Stimulated activated CD8-positive, alpha-beta memory T cell treated with anti-CD3 and anti-CD28 coated beads, Interleukin-15, amount 100 ng/mL, for 24 hours (primary cell): ENCODE results near the gene ERG.

Experiments
- DNase-seq: peaks from one replicate; pipeline ENCODE4 v3.0.0-alpha.2; 2020; ENCODE audit warnings: low read depth

The ERG gene

DNA sequence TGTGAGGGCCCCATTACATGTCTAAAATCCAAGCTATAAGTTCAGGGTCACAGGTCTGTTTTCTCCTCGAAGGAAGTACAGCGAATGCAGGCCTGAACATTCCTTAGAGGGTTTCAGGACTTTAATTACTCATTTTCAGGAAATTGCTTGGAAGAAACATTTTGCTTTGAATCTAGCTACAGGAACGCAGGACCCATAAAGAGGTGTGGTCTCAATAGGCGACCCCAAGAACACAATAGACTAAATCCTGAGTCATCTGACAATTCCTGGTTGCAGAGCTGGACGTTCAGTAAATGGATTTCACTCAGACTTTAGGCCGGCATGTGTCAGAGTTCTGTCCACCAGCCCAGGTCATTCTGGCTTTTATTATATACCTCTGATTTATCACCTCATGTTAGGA, 1.0 kb upstream of the ERG start:
- no peak for DNase-seq

DNA sequence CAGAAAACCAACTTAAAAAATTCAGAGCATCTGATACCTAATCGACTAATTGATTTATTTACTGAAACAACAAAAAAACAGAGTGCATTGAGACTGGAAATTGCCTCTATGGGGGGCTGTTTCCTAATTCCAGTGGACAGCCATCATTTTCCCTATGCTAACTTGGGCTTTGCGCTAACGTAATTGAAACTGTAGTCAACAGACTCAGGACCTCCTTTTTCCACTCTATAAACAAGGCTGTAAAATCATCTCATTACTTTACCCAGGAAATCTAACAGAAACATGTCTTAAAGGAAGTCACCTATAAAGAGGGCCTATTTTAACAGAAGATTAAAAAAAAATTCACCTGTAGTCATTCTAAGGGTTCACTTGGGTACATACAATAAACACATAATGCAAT, 2.1 kb downstream of the ERG start:
- no peak for DNase-seq

DNA sequence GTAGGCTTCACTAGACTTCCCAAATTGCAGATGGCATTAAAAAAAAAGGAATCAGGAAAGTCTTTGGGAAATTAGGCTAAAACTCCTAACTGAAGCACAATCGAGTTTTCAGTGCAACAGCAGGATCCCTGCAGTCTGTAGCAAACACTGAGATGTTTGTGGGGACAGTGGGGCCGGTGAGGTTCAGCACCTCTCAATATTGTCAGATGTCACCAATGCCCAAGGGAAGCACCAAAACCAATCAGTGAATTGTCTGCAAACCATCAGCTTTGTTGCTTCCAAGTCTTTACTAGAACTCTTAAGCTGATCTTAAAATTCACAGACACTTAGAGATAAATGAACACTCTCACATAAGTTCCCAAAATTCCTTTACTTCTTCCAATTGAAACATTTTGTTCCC, 2.6 kb downstream of the ERG start:
- DNase-seq: no peak

DNA sequence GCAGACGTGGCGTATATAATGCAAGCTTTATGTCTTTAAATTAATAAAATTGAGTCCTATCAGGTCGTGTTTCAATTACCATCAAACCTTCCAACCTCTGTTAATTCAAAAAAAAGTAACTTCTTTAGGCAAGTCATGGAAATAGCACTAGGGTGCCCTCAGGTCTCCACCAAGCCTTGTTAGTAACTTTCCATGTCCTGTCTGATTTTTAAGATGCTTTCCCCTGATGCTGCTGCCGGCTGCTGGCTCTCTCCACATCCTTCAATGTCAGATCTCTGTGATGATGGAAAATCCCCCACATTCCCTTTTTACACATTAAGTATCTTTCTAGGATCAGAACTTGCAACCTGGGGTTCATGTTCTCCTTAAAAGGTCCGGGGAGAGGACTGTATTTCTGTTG, 3.0 kb downstream of the ERG start:
- DNase-seq: no peak

DNA sequence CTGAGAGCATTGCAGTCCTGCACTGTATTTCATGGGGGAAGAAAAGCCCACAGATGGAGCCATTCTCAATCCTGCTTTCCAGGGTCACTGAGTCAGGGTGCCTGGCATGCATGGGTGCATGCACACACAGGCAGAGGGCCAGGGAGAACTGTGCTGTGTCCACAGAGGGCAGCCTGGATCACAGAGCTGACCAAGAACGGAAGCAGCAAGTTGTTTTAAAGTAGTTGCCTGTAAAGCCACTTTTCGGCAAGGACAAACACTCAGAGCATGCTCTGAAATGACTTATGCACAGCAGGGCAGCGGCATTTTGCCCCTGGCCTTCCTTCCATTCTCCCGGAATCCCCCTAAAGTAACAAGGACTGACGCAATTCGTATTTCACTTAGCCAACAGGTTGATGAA, 3.6 kb downstream of the ERG start:
- DNase-seq: no peak

DNA sequence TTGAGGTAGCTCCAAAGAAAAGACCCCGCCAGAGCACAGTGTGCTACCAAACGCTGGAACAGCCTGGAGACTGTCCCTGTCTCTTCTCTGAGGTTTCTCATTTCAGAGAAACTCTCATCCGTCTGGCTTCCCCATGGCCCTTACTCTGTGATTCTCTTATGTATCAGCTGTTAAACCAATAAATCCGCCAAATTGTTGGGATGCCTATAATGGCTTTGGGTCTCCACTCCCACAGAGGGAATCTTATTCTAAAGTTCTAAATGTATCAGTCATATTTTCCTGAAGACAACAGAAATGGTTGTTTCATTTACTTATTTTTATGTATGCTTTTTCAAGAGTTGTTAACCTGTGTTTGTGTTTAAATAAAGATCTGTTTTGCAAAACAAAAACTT, 4.0 kb downstream of the ERG start:
- no peak for DNase-seq

DNA sequence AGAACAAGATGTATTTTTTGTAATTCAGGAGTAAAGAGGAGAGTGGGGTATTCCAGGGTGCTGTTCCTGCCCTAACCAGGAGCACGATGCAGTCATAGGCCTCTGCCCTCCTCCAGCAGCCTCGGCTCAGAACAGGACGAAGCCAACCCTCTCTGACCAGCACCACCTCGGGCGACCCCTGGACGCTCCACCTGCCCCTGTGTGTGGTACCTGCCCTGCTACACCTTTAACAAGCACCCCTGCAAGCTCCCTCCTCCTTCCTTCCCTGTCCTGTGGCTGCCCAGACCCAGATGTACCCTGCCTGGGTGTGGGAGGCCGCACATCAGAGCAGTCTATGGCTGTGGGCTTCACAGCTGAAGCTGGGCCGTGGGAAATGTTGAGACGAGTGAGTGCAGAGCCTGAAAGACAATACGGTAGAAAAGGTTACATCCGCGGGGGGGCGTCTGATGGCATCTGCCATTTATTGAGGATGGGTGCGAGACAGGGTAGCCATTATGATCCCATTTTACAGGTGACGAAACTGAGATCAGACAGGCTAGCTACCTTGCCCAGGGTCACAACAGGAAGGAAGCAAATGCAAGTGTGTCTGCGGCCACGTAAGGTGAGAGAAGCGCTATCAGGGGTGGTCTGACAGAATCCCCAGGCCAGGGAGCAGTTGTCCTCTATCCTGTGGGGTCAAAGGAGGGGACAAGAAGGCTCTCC, 4.6 kb downstream of the ERG start:
- DNase-seq: no peak

DNA sequence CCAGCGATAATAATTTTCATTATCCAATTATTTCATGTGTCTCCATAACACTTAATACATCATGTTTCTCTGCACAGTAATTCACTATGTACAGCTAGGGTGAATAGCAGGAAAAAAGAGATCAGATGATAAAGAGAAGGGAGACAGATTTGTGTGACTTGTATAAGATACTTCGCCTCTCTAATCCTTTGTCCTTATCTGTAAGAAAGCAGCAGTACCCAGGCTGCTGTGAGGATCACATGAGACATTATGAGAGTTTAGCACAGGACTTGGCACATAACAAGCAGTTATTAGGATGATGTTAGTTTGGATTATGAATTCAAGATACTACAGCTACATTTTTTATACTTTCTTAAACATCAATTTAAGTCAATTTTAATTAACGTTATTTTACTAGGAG, 6.3 kb downstream of the ERG start:
- no peak for DNase-seq

DNA sequence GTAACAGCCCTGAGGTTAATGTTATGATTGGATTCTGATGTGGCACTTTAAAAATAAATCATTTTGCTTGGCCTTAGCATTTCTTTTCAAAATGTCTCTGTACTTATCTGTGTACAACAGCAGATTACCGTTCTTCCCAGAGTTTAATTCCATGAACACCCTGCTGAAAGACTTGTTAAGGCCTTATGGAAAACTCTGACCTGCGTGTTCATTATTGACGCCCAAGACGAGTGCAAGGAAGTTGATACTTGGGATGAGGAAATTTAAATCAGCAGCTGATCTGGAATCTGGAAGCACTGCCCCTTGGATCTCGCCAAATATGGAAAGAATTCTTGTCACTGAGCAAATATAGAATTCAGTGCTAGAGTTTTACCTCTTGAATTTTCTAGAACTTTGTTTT, 6.7 kb downstream of the ERG start:
- DNase-seq: no peak

DNA sequence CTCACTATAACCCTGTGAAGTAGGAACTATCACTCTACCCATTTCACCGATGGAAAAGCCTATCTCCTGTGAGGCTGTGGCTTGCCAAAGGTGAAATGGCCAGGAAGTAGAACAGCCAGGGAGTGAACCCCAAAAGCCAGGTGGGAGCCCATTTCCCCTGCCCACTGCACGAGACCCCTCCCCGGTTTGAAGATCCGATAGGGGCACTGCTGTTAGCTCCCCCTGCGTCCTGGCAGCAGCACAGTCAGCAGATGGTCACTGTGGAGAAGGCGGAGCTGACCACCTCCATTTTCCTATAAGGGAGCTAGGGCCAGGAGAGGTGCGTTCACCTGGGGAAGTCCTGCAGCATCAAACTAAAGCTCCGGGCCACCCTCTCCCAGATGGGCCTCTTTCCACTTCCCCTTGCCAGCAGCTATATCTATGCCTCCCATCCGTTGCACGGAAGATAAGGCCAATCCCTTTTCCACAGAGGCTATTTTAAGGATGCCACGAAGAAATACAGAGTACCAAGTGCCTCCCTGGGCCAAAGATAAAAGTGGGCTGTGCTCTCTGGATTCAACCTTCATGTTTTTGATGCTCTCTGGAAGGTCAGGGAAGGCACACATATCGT, 7.8 kb downstream of the ERG start:
- DNase-seq: no peak

DNA sequence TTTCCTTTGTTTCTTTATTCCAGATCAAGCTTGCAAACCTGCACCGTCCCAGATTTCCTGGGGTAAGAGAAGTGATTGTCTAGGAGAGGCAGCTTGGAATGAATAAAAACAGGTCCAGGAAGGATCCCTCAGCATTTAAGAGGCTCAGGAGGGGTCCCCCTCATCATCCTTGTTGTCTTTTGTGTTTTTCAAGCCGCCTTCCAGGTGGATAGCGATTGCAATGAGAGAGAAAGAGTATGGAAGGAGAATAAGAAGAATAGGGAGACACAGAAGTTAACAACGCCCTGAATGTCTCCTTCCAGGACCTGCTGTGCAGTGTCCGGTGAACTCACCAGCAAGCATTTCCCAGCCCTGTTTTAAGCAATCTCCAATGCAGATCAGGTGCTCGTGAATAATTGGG, 8.5 kb downstream of the ERG start:
- no peak for DNase-seq

DNA sequence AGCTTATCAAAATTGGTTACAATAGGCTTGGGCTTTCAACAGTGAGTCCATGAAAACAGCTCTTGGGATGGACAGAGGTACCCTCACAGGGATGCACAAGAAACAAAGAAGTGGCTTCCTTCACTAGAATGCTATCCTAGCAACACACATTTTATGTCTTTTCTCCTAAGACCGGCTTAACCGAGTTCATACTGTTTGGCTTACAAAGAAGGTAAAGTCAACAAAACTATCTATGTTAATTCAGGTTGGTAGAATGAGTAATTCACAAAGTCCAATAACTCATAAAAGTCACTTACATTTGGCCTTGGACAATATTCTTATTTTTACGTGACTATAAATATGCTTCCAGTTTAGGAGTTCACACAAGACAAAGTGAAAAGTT, 9.0 kb downstream of the ERG start:
- DNase-seq: no peak

DNA sequence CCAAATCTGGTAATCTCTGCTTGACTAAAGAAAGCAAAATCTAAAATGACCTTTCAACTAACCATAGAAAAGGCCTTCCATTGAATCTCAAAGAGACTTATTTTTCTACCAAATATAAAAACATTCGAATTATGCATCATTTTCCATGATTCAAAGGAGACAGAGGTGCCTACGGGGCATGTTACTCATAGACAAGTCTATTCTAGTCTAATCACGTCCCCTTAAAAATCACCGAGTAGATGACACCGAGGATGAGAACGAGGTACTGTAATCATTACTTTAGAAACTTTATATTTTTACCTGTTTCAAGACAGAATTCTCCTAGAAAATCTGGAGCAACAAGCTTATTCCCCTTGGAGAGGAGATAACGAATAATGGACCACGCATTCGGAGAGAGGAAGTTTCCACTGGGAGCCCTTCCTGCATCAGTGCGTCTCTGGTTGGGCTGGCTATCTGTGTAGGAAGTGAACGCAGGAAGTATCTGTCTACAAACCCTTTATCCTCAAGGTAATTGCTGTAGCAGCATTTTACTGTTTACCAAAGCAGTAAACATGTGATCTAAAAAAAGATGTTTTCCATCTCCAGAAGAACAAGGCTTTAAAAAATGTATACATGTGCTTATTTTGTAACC, 9.5 kb downstream of the ERG start:
- DNase-seq: no peak

DNA sequence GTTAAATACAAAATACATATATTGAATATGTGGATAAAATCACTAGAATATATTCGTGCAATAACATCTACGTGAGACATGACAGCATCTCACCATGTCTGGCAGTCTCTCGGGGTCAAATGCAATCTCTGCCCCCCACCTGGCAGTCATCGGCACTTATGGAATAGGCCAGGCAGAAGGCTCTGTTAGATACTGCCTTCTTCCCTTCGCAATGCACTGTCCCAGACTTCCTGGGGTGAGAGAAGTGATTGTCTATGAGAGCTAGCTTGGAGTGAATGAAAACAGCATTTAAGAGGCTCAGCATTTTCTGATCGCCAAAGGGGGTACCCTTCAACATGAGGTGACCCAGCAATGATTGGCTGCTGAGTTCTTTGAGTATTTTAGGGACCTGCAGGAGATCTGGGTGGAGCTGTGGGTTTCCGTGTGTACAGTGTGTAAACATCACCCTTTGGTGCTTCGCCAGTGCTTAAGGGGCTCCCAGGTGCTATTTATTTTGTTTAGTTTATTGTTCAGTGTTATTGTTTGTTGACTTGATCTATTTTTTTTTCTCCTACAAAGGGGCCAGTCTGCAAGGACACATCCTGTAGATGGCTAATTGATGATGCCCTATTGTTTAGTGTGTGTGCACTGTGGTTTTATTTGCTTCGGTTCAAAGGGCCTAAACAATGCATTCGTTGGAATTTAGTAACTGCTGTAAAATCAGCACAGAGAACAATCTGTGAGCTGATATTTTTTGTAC, 10.2 kb downstream of the ERG start:
- no peak for DNase-seq

DNA sequence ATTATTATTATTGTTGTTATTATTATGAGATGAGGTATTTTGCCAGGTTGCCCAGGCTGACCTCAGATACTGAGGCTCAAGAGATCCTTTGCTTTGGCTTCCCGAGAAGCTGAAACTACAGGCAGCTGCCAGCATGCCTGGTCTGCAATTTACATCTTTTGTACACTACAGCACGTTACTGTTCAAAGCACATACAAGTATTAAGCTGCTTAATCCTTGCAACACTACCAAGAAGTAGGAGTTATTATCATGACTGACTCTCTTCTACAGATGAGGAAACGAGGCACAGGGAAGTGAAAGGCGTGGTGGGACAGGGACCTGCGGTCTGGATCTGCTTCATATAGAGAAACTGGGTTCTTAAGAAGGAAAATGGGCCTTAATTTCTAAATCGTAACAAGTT, 11.6 kb downstream of the ERG start:
- DNase-seq: no peak

DNA sequence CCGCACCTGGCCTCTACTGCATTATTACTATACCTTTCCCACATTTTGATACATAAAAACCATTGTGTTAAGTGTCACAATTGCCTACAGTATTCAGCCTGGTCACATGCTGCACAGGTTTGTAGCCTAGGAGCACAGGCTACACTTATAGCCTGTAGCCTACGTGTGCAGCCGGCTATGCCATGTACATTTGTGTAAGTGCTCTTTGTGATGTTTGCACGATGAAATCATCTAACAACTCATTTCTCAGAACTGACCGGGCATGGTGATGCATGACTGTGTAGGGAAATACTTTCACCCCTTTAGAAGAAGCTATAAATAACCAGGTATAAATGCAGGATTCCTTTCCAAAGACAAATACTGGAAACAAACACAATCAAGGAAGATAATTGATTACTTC, 12.1 kb downstream of the ERG start:
- no peak for DNase-seq

DNA sequence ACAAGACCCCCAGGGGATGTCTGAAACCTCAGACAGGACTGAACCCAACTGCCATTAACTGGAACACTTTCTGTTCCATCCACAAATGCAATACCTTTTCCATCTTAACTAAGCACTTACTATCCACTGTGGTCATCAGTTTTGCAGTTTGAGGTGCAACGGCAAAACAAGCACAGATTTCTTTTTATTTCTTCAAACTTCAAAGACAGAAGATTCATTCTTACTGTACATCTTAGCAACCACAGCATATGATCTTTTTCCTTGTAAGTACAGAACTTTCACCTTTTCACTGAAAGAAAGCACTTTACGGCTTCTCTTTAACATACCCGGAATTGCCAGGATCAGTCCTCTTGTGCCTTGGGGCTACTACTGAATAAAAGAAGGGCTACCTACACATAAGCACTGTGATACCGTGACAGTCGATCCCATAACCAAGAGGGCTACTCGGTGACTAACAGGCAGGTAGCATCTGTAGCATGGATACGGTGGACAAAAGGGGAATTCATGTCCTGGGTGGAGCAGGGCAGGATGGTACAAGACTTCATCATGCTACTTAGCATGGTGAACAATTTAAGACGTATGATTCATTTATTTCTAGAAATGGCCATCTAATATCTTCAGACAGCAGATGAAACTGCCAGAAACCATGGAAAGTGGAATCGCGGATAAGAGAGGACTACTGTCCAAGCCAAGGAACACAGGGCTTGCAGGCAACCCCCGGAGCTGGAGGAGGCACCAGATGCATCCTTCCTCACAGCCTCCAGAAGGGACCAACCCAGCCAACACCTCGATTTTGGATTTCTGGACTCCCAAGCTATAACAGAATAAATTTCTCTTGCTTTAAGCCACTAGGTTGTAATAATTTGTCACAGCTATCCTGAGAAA, 18.4 kb downstream of the ERG start:
- no peak for DNase-seq

DNA sequence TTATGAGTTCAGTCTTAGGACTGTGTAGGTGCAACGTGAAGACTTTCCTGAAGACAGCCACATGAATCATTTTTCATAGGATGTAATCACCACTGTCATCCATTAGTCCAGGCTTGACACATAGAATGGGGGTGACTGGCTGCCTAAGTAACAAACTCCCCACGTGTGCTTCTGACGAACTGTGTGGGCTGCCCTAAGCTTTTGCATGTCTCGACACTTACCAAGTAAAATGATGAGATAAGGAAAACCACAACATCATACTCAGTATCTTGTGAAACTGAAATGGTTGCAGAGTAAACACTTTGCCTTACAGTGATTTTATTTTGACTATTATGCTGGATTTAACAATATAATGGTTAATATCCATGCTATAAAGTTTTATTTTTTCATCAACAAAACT, 19.5 kb downstream of the ERG start:
- DNase-seq: no peak

DNA sequence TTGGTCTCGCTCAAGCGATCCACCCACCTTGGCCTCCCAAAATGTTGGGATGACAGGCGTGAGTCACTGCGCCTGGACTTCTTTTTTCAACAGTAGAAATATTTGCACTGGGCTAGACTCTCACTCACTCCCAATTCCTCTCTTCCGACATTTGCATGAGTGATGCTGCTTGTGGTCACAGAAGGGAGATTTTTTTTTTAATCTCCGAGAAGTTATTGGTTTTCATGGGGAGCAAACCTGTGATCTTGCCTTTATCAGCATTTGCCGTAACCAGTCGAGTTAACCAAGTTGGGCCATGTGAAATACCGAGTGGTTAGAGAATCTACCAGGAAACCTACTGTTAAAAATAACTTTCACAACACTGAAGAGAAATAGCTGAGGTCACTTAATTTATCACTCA, 21.1 kb downstream of the ERG start:
- DNase-seq: no peak

DNA sequence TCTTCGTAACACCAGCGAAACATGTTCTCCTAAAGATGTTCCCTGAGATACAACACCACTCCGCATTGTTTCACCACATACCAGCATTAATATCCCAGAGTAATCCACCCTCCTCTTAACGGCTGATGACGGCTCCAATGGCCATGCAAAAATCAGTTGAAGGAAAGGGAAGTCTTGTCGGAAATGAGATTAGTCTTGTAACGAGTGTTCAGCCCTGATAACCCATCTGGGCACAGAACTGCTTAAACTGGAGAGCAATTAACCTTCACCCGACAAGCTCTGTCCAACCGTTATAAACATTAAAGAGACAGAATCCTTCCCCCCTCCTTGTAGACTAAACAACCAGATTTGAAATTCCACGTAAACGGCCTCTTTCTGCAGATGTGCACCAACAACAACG, 21.9 kb downstream of the ERG start:
- no peak for DNase-seq

DNA sequence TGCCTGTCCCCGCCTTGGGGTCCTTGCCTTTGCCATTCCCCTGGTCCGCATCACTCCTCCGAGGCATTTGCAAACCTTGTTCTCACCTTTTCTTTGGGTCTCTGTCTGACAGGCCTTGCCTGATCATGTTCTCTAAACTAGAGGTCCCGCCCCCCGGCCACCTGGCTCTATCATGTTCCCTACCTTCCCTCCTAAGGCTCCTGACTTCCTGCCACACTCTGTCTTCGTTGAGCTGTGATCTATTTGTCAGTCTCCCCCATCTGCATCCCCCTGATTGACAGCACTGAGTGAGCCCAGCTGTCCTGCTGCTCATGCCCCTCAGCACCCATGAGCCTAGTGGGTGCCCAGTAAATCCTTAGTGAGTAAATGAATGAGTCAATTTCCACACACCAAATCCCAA, 22.8 kb downstream of the ERG start:
- DNase-seq: no peak

DNA sequence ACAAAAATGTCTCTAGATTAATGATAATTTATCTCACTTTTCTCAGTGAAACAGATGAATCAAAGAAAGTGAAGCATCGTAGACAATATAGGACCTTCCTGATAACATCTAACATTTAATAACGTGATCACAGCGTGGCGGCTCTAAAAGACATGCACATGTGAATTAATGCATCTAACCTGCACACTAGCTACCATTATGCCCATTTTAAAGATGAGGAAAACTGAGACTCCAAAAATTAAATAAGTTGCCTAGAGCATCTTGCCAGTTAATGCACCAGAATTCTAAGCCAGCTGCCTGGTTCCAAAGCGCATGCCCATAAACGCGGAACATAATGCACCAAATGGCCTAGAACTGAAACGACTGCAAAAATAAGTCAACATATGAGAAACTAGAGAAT, 23.5 kb downstream of the ERG start:
- no peak for DNase-seq
